GM12872 (cell line): ENCODE data around the gene IRS1.

Experiments used
- CTCF ChIP-seq: IDR thresholded peaks from 3 replicates; pipeline ENCODE4 v1.5.1; 2011; ENCODE audit warnings: low read depth, mild to moderate bottlenecking, low read length, moderate library complexity; ENCODE audit not compliant: insufficient read depth

IRS1 gene

GRCh38 chr2:226715347-226715990 is 84.2 kb downstream of the IRS1 start:
- TF ChIP-seq CTCF: no peak

- TF ChIP-seq CTCF: no peak
Measured at GRCh38 chr2:226712941-226713340, 86.7 kb downstream of the IRS1 start.

- TF ChIP-seq CTCF: no peak
Measured at GRCh38 chr2:226711606-226712296, 87.9 kb downstream of the IRS1 start.

GRCh38 chr2:226707499-226707898 is 92.1 kb downstream of the IRS1 start:
- TF ChIP-seq CTCF: no peak

- TF ChIP-seq CTCF: no peak
Measured at GRCh38 chr2:226705965-226706364, 93.7 kb downstream of the IRS1 start.

GRCh38 chr2:226705133-226705886 is 94.3 kb downstream of the IRS1 start:
- no peak for TF ChIP-seq CTCF

- TF ChIP-seq CTCF: no peak
Measured at GRCh38 chr2:226703514-226703913, 96.1 kb downstream of the IRS1 start.
